ENCODE data around the gene MAP4K1. TPM values are rescaled to one million over a fixed set of nuclear protein-coding genes. Genes with fewer than 3 reads are reported as not detected.

Gene MAP4K1
- total RNA-seq = 0.15 and 0.47 TPM in 2 replicates

DNA sequence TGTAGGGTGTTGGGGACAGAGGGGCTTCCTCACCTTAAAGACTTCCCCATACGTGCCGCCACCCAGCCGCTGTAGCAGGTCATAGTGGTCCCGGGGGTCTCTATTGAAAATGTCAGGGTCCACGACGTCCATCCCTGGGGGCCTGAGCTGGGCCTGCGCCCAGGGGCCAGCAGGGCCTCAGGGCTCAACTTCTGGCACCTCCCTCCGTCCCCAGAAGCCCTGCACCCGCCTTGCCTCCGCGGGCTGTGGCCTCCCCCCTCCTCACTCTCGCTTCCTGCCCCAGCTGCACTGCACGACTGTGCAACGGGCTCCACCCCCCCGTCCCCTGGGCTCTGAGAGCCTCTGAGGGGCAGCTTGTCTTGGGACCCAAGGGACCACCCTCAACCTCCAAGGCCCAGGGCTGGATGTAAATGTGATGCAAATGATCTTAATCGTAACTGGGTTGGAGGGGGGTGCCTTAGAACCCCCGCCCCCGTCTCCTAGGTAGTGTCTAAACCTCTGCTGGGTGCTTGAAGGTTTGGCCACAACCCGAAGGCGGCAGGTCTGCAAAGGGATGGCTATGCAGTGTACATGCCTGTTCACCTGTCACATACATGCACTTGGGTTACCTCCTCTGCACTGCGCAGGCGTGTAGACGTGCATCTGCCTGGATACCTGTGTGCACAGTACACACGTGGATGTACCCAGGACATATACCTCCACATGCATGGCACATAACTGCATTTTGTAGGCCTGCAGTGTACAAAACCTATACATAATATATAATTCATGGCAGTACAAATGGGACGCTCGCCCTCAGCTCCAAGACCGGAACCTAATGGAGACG, at the start of gene MAP4K1:
MAP4K1 (minus strand) TSS at position 190 of the 826 bp plus-strand sequence; CDS start at position 132, 58 bp downstream.

DNA sequence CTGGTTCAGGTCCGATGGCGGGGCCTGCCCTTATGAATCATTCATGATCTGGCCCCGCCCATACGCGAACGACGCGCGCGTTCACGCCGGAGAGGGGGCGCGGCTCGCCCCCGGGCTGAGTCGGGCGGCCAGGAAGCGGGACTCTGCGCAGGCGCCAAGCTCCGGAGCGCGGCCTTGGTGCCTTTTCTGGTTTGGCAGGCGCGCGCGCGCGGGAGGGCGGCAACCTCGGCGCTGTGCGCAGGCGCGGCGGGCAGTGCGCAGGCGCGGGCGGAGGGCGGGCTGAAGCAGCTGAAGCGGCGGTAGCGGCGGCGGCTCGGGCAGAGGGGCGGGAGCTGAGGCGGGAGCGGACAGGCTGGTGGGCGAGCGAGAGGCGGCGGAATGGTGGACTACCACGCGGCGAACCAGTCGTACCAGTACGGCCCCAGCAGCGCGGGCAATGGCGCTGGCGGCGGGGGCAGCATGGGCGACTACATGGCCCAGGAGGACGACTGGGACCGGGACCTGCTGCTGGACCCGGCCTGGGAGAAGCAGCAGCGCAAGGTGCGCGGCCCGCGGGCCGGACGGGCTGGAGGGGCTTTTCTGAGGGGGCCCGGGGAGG, 29.7 kb upstream of the MAP4K1 start, which contains the start of gene ACTN4:
ACTN4 (plus strand) TSS at position 282 of the 598 bp plus-strand sequence; CDS start at position 379, 97 bp downstream.

DNA sequence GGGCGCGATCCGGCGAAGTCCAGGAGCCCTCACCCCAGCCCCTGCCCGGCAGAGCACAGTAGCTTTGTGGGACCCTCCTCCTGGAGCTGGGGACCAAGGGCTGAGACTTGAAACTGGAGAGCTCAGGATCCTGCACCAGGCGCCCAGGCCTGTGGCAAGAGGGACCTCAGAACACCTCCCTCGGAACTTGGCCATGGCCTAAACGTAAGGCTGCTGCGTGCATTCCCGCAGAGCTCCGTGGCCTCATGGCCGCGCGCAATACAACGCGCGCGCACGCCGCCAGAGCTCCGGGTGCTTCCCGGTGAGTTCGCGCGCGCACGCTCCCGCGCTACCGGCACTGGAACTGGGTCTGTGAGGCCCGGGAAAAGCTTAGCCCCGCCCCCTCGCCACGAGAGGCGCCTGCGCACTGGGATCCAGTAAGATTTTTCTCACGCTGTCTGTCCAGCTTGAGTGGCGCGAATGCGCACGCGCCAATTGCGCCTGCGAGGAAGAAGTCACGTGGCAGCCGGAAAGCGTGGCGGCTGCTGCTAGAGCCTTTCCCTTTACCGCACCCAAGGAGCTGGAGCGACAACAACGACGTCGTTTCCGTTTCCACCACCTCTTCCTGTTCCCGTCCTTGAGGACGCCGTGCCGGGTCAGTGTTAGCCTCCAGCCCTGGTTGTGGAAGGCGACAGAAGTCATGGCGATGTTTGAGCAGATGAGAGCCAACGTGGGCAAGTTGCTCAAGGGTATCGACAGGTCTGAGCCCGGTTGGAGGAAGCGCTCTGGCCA, 1.0 kb upstream of the MAP4K1 start, which contains the start of gene EIF3K:
EIF3K (plus strand) TSS at position 599 of the 771 bp plus-strand sequence; CDS start at position 680, 81 bp downstream.

Other genes starting within 250 kb of the MAP4K1 start
- 357 and 374 TPM in 2 replicates for gene PSMD8, start 243.4 kb downstream of the MAP4K1 start, total RNA-seq
- gene GGN, start 229.9 kb downstream of the MAP4K1 start, total RNA-seq = 0.08 and 0.55 TPM in 2 replicates
- gene SPRED3, start 229.3 kb downstream of the MAP4K1 start, total RNA-seq = 1.6 and 3.2 TPM in 2 replicates
- gene FAM98C, start 214.9 kb downstream of the MAP4K1 start, total RNA-seq = 18.3 and 20.2 TPM in 2 replicates
- gene RASGRP4, start 191.7 kb downstream of the MAP4K1 start, total RNA-seq = not detected in 2 replicates
- 1.8 and 3.7 TPM in 2 replicates for gene RYR1, start 184.3 kb downstream of the MAP4K1 start, total RNA-seq
- 607 and 644 TPM in 2 replicates for gene EIF3K, start 1.2 kb upstream of the MAP4K1 start, total RNA-seq
- gene ACTN4, start 29.7 kb upstream of the MAP4K1 start, total RNA-seq = 394 and 403 TPM in 2 replicates
- gene CAPN12, start 126.5 kb upstream of the MAP4K1 start, total RNA-seq = 9.0 and 11.1 TPM in 2 replicates
- gene LGALS7, start 155.6 kb upstream of the MAP4K1 start, total RNA-seq = not detected in 2 replicates
- gene LGALS7B, start 171.2 kb upstream of the MAP4K1 start, total RNA-seq = 235 and 1,076 TPM in 2 replicates
- not detected in 2 replicates for gene LGALS4, start 195.0 kb upstream of the MAP4K1 start, total RNA-seq
- gene ECH1, start 213.8 kb upstream of the MAP4K1 start, total RNA-seq = 43.7 and 53.1 TPM in 2 replicates
- gene HNRNPL, start 232.0 kb upstream of the MAP4K1 start, total RNA-seq = 176 and 276 TPM in 2 replicates

Measured in hair follicular keratinocyte (primary cell).